ENCODE data around the gene PRKCA. TPM values are rescaled to one million over a fixed set of nuclear protein-coding genes. Genes with fewer than 3 reads are reported as not detected.

Gene PRKCA
- total RNA-seq, 1 experiment from 2014 or later, result 29.5 TPM

DNA sequence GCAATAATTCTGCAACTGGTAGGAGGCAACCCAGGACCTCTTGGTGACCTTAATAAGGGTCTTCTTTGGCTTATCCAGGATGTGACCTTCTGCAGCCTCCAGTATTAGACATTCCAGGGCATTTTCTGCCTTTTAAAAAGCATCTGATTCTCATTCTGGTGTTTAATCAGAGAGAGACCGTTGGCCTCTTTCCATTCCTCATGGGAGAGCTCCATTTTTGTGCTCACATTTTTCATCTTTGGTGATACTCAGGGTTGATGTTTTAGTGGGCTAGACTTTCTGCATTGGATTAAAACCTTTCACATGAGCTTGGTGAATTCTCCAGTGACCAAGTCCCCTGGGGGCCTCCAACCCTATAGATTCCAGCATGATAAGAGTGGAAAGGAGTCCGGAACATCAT lies 382.3 kb downstream of the PRKCA start:
- ChIA-PET CTCF (no interaction called here), POLR2A (no interaction called here)
- Mint-ChIP-seq H3K27me3 (ENCODE audit: low read depth) (no peaks in the 10 kb centered on the region), H3K27ac (no peak overlapping the region), H3K9me3 (0 out of 2 replicates have a peak, but pooled peaks cover under 1% of the 10 kb centered on the region), H3K36me3 (no peaks in the 10 kb centered on the region), H3K4me1 (peaks cover 4% of the 10 kb centered on the region; the same call in 1 of the 2 replicates), H3K4me3 (no peak overlapping the region)
- ATAC-seq (no peak), DNase-seq (ENCODE audit: low spot score) (no peak)
- TF ChIP-seq CREM (CRISPR knock-in tag; IDR thresholded peaks at IDR 0.05), result no peak
- TF ChIP-seq OVOL2 (CRISPR knock-in tag; IDR thresholded peaks at IDR 0.05; ENCODE audit: borderline replicate concordance), result no peak
- no peak for TF ChIP-seq ZNF317 (CRISPR knock-in tag; IDR thresholded peaks at IDR 0.05; ENCODE audit: borderline replicate concordance, low read depth)
- TF ChIP-seq, protein P1, sequence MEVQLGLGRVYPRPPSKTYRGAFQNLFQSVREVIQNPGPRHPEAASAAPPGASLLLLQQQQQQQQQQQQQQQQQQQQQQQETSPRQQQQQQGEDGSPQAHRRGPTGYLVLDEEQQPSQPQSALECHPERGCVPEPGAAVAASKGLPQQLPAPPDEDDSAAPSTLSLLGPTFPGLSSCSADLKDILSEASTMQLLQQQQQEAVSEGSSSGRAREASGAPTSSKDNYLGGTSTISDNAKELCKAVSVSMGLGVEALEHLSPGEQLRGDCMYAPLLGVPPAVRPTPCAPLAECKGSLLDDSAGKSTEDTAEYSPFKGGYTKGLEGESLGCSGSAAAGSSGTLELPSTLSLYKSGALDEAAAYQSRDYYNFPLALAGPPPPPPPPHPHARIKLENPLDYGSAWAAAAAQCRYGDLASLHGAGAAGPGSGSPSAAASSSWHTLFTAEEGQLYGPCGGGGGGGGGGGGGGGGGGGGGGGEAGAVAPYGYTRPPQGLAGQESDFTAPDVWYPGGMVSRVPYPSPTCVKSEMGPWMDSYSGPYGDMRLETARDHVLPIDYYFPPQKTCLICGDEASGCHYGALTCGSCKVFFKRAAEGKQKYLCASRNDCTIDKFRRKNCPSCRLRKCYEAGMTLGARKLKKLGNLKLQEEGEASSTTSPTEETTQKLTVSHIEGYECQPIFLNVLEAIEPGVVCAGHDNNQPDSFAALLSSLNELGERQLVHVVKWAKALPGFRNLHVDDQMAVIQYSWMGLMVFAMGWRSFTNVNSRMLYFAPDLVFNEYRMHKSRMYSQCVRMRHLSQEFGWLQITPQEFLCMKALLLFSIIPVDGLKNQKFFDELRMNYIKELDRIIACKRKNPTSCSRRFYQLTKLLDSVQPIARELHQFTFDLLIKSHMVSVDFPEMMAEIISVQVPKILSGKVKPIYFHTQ (CRISPR knock-in tag; IDR thresholded peaks at IDR 0.05), result no peak
- no peak for TF ChIP-seq ZNF671 (CRISPR knock-in tag; IDR thresholded peaks at IDR 0.05)
- no peak for TF ChIP-seq GTF2I (CRISPR knock-in tag; conservative IDR thresholded peaks at IDR 0.05)
- no peak for TF ChIP-seq MYBL2 (CRISPR knock-in tag; IDR thresholded peaks at IDR 0.05)
- TF ChIP-seq, protein P2, sequence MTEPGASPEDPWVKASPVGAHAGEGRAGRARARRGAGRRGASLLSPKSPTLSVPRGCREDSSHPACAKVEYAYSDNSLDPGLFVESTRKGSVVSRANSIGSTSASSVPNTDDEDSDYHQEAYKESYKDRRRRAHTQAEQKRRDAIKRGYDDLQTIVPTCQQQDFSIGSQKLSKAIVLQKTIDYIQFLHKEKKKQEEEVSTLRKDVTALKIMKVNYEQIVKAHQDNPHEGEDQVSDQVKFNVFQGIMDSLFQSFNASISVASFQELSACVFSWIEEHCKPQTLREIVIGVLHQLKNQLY (CRISPR knock-in tag; IDR thresholded peaks at IDR 0.05), result no peak
- TF ChIP-seq, protein P3, sequence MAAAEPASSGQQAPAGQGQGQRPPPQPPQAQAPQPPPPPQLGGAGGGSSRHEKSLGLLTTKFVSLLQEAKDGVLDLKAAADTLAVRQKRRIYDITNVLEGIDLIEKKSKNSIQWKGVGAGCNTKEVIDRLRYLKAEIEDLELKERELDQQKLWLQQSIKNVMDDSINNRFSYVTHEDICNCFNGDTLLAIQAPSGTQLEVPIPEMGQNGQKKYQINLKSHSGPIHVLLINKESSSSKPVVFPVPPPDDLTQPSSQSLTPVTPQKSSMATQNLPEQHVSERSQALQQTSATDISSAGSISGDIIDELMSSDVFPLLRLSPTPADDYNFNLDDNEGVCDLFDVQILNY (CRISPR knock-in tag; IDR thresholded peaks at IDR 0.05), result no peak
- TF ChIP-seq, protein P4, sequence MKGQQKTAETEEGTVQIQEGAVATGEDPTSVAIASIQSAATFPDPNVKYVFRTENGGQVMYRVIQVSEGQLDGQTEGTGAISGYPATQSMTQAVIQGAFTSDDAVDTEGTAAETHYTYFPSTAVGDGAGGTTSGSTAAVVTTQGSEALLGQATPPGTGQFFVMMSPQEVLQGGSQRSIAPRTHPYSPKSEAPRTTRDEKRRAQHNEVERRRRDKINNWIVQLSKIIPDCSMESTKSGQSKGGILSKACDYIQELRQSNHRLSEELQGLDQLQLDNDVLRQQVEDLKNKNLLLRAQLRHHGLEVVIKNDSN (CRISPR knock-in tag; IDR thresholded peaks at IDR 0.05), result no peak
- TF ChIP-seq, protein P5, sequence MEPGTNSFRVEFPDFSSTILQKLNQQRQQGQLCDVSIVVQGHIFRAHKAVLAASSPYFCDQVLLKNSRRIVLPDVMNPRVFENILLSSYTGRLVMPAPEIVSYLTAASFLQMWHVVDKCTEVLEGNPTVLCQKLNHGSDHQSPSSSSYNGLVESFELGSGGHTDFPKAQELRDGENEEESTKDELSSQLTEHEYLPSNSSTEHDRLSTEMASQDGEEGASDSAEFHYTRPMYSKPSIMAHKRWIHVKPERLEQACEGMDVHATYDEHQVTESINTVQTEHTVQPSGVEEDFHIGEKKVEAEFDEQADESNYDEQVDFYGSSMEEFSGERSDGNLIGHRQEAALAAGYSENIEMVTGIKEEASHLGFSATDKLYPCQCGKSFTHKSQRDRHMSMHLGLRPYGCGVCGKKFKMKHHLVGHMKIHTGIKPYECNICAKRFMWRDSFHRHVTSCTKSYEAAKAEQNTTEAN (CRISPR knock-in tag; IDR thresholded peaks at IDR 0.05), result no peak
- TF ChIP-seq, protein P6, sequence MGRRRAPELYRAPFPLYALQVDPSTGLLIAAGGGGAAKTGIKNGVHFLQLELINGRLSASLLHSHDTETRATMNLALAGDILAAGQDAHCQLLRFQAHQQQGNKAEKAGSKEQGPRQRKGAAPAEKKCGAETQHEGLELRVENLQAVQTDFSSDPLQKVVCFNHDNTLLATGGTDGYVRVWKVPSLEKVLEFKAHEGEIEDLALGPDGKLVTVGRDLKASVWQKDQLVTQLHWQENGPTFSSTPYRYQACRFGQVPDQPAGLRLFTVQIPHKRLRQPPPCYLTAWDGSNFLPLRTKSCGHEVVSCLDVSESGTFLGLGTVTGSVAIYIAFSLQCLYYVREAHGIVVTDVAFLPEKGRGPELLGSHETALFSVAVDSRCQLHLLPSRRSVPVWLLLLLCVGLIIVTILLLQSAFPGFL (CRISPR knock-in tag; IDR thresholded peaks at IDR 0.05; ENCODE audit: borderline replicate concordance), result no peak
- no peak for TF ChIP-seq PRRX2 (CRISPR knock-in tag; IDR thresholded peaks at IDR 0.05)
- TF ChIP-seq ZNF121 (CRISPR knock-in tag; IDR thresholded peaks at IDR 0.05), result no peak
- TF ChIP-seq, protein P7, sequence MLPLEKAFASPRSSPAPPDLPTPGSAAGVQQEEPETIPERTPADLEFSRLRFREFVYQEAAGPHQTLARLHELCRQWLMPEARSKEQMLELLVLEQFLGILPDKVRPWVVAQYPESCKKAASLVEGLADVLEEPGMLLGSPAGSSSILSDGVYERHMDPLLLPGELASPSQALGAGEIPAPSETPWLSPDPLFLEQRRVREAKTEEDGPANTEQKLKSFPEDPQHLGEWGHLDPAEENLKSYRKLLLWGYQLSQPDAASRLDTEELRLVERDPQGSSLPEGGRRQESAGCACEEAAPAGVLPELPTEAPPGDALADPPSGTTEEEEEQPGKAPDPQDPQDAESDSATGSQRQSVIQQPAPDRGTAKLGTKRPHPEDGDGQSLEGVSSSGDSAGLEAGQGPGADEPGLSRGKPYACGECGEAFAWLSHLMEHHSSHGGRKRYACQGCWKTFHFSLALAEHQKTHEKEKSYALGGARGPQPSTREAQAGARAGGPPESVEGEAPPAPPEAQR (CRISPR knock-in tag; IDR thresholded peaks at IDR 0.05), result no peak
- TF ChIP-seq, protein P8, sequence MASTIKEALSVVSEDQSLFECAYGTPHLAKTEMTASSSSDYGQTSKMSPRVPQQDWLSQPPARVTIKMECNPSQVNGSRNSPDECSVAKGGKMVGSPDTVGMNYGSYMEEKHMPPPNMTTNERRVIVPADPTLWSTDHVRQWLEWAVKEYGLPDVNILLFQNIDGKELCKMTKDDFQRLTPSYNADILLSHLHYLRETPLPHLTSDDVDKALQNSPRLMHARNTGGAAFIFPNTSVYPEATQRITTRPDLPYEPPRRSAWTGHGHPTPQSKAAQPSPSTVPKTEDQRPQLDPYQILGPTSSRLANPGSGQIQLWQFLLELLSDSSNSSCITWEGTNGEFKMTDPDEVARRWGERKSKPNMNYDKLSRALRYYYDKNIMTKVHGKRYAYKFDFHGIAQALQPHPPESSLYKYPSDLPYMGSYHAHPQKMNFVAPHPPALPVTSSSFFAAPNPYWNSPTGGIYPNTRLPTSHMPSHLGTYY (CRISPR knock-in tag; IDR thresholded peaks at IDR 0.05), result no peak
- TF ChIP-seq KAT7 (CRISPR knock-in tag; IDR thresholded peaks at IDR 0.05; ENCODE audit: borderline replicate concordance), result no peak
- TF ChIP-seq SP1 (CRISPR knock-in tag; conservative IDR thresholded peaks at IDR 0.05), result no peak
- TF ChIP-seq, protein P9, sequence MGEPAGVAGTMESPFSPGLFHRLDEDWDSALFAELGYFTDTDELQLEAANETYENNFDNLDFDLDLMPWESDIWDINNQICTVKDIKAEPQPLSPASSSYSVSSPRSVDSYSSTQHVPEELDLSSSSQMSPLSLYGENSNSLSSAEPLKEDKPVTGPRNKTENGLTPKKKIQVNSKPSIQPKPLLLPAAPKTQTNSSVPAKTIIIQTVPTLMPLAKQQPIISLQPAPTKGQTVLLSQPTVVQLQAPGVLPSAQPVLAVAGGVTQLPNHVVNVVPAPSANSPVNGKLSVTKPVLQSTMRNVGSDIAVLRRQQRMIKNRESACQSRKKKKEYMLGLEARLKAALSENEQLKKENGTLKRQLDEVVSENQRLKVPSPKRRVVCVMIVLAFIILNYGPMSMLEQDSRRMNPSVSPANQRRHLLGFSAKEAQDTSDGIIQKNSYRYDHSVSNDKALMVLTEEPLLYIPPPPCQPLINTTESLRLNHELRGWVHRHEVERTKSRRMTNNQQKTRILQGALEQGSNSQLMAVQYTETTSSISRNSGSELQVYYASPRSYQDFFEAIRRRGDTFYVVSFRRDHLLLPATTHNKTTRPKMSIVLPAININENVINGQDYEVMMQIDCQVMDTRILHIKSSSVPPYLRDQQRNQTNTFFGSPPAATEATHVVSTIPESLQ (CRISPR knock-in tag; IDR thresholded peaks at IDR 0.05), result no peak

All from WTC11 (cell line).